ENCODE results near the gene ZNF778. TPM values are rescaled to one million over a fixed set of nuclear protein-coding genes. Genes with fewer than 3 reads are reported as not detected.

The ZNF778 gene
- total and polyA plus RNA-seq, 2 of the 13 experiments (the other 11 are each of a cell fraction or from before 2014, with no cell fraction given), result 3.8 to 7.2 TPM

GRCh38 chr16:89246383-89246902 lies 28.9 kb downstream of the ZNF778 start (continued):
- peak; percentile 39; the same call in 1 of the 2 replicates for TF ChIP-seq CREB3 (CRISPR knock-in tag; IDR thresholded peaks at IDR 0.05)
- TF ChIP-seq NKX3-1 (CRISPR knock-in tag; IDR thresholded peaks at IDR 0.05), result peak; percentile 57; the same call in 1 of the 2 replicates
- TF ChIP-seq FOXJ3 (CRISPR knock-in tag; IDR thresholded peaks at IDR 0.05; ENCODE audit: borderline replicate concordance), result peak; percentile 27; the same call in 1 of the 2 replicates
- TF ChIP-seq E2F2 (CRISPR knock-in tag; IDR thresholded peaks at IDR 0.05; ENCODE audit: borderline replicate concordance), result peak; percentile 20; the same call in 1 of the 2 replicates
- no peak; the same call in 1 of the 2 replicates for TF ChIP-seq ZNF639 (CRISPR knock-in tag; conservative IDR thresholded peaks at IDR 0.05)
- TF ChIP-seq MYC (CRISPR knock-in tag; IDR thresholded peaks at IDR 0.05; ENCODE audit: borderline replicate concordance), result peak; percentile 78; the same call in 1 of the 2 replicates
- peak; percentile 25; the same call in 1 of the 2 replicates for TF ChIP-seq ZMYM4 (CRISPR knock-in tag; IDR thresholded peaks at IDR 0.05)
- TF ChIP-seq MAFF (IDR thresholded peaks at IDR 0.05; ENCODE audit: low read depth, low read length), result peak; percentile 66
- peak; percentile 87; the same call in 1 of the 2 replicates for TF ChIP-seq ZNF557 (CRISPR knock-in tag; IDR thresholded peaks at IDR 0.05)
- 0 out of 2 replicates have a peak, but pooled peaks have one; percentile 56 for TF ChIP-seq ZSCAN29 (CRISPR knock-in tag; conservative IDR thresholded peaks at IDR 0.05)
- no peak for TF ChIP-seq XRCC5 (optimal IDR thresholded peaks at IDR 0.05; ENCODE audit: low read length)
- TF ChIP-seq ZNF335 (CRISPR knock-in tag; IDR thresholded peaks at IDR 0.05), result 0 out of 2 replicates have a peak, but pooled peaks have one; percentile 63
- peak; percentile 57; the same call in 1 of the 2 replicates for TF ChIP-seq ZNF30 (CRISPR knock-in tag; IDR thresholded peaks at IDR 0.05)
- TF ChIP-seq NFKBIZ (CRISPR knock-in tag; IDR thresholded peaks at IDR 0.05), result peak; percentile 67
- TF ChIP-seq ZNF292 (CRISPR knock-in tag; IDR thresholded peaks at IDR 0.05; ENCODE audit: borderline replicate concordance, low read depth), result peak; percentile 52; the same call in 1 of the 2 replicates
- TF ChIP-seq ZFP1 (CRISPR knock-in tag; IDR thresholded peaks at IDR 0.05), result 0 out of 2 replicates have a peak, but pooled peaks have one; percentile 11
- no peak for TF ChIP-seq ZHX2 (IDR thresholded peaks at IDR 0.05; ENCODE audit: low read depth)
- 0 out of 2 replicates have a peak, but pooled peaks have one; percentile 28 for TF ChIP-seq ZHX2 (CRISPR knock-in tag; IDR thresholded peaks at IDR 0.05; ENCODE audit: borderline replicate concordance)
- TF ChIP-seq RCOR2 (CRISPR knock-in tag; IDR thresholded peaks at IDR 0.05), result peak; percentile 83
- no peak for TF ChIP-seq ZNF549 (CRISPR knock-in tag; IDR thresholded peaks at IDR 0.05)
- TF ChIP-seq ZNF260 (CRISPR knock-in tag; IDR thresholded peaks at IDR 0.05; ENCODE audit: borderline replicate concordance, low read depth), result peak; percentile 99
- no peak; the same call in 1 of the 2 replicates for TF ChIP-seq ZNF766 (CRISPR knock-in tag; IDR thresholded peaks at IDR 0.05; ENCODE audit: borderline replicate concordance)

Data from HepG2 (cell line).